ENCODE results near the gene FRS3.

- TF ChIP-seq, protein P1, sequence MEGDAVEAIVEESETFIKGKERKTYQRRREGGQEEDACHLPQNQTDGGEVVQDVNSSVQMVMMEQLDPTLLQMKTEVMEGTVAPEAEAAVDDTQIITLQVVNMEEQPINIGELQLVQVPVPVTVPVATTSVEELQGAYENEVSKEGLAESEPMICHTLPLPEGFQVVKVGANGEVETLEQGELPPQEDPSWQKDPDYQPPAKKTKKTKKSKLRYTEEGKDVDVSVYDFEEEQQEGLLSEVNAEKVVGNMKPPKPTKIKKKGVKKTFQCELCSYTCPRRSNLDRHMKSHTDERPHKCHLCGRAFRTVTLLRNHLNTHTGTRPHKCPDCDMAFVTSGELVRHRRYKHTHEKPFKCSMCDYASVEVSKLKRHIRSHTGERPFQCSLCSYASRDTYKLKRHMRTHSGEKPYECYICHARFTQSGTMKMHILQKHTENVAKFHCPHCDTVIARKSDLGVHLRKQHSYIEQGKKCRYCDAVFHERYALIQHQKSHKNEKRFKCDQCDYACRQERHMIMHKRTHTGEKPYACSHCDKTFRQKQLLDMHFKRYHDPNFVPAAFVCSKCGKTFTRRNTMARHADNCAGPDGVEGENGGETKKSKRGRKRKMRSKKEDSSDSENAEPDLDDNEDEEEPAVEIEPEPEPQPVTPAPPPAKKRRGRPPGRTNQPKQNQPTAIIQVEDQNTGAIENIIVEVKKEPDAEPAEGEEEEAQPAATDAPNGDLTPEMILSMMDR (IDR thresholded peaks at IDR 0.05) = no peak
- TF ChIP-seq POLR2AphosphoS5 (IDR thresholded peaks at IDR 0.05) = no peak
- no peak for TF ChIP-seq POLR2A (IDR thresholded peaks at IDR 0.05)
- TF ChIP-seq EP300 (IDR thresholded peaks at IDR 0.05) = no peak
Observed at GRCh38 chr6:41756354-41756753, 23.3 kb downstream of the FRS3 start.
